Measurements from ENCODE around the gene THOC6.

THOC6 gene

DNA sequence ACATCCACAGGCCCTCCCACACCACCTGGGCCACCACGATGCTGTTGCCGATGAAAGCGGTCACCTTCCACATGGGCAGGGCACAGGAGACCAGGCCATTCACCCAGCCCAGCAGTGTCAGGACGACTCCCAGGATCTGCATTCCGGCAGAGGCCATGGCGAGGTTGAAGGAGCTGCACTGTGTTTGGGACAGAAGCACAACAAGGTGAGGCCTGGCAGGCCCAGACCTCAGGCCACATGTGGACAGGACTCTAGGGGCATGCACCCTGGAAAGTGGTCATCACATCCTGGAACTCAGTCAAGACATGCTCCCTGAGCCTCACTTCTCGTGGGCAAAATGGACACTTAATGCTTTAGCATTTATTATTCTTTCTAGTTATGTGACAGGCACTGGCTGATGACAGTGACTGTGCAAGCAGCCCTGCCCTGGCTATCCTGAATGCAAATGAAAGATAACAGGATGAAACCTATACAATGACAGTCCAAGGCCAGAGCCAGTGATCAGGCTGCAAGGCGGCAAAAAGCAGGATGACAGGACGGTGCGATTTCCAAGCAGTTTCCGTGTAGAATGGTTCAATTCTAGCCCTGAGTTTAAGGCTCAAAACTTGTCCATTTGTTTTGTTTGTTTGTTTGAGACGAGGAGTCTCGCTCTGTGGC, 7.8 kb upstream of the THOC6 start:
- no peak for DNase-seq (ENCODE audit: low read depth in 2 of 2)

DNA sequence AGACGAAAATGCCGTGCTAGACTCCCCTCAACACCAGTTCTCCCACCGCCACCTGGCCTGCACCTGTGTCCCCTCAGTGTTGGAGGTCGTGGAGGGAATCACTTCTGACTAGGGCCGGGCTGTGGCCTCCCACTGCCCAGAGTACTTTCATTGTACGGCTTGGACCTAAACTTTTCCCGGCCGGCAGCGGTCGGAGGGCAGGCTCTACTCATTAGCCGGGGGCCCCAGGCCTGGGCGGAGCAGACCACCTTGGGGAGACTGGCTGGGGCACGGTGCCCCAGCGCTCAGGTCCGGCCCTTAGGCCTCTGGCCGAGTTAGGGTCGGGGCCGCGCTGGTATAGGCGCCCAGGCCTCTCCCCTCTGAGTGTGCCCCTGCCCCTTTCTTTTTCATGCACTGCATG, 6.5 kb upstream of the THOC6 start:
- DNase-seq (ENCODE audit: low read depth in 2 of 2) = no peak

- no peak for DNase-seq (ENCODE audit: low read depth in 2 of 2)
Observed at GRCh38 chr16:3017794-3018506, 5.9 kb upstream of the THOC6 start, which contains the start of gene CLDN6. Gene CLDN6, minus strand, starts transcription at chr16:3018183. Its CDS starts 2,162 bp downstream, at chr16:3016021.

DNA sequence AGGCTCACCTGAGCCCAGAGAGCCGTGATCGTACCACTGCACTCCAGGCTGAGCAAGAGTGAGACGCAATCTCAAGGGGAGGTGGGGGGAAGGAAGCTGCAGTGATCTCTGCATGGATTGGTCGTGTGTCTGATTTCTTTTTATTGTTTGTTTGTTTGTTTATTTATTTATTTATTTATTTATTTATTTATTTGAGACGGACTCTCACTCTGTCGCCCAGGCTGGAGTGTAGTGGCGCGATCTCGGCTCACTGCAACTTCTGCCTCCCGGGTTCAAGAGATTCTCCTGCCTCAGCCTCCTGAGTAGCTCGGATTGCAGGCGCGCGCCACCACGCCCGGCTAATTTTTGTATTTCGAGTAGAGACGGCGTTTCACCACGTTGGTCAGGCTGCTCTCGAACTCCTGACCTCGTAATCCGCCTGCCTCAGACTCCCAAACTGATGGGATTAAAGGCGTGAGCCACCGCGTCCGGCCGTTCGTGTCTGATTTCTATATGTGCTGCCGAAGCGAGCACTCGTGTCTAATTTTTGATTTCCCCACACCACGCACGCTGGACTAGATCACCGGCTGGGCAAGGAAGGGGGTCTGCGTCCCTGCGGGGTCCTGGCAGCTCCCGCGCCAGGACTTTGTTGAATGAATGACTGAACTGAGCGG, 4.1 kb upstream of the THOC6 start:
- DNase-seq (ENCODE audit: low read depth in 2 of 2) = no peak

GRCh38 chr16:3020247-3020603, 3.6 kb upstream of the THOC6 start, which contains the start of gene TNFRSF12A:
Gene TNFRSF12A, plus strand, starts transcription at chr16:3020368. Its CDS starts 30 bp downstream, at chr16:3020398.
- peak; percentile 39 to 59 for DNase-seq (ENCODE audit: low read depth in 2 of 2)

DNA sequence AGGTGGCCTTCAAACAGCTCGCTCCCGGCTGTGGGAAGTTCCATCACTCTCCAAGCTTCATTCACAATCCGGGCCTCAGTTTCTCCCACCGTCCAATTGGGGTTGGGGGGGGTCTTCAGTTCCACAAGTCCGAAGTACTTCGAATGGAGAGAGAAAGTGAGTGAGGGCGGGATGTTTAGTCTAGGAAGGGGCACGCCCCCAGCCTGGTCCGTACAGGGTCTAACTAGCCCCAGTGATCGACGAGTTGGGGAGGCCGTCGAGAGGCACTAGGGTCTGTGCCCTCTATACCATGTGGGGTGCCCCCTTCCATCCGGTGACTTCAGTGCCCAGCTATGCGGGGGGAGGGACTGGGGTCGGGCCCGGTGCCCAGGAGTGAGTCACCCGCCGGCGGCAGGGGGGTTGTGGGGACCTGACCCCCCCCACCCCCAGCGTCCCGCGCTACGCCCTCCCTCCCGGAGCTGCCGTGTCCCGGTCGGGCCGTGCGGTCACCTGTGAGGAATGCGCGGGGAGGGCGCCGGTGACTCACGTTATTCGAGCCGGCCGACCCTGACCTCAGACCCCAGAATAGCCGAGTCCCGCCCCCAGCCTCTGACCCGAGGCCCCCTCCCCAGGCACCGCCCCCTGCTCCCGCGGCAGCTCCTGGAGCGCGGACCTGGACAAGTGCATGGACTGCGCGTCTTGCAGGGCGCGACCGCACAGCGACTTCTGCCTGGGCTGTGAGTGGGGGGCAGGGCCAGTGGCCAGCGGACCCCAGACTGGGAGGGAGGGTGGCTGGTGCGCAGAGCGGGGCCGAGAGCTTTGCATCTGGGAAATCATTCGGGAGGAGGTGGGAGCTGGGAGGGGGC, 3.0 kb upstream of the THOC6 start:
- no peak for DNase-seq (ENCODE audit: low read depth in 2 of 2)

DNA sequence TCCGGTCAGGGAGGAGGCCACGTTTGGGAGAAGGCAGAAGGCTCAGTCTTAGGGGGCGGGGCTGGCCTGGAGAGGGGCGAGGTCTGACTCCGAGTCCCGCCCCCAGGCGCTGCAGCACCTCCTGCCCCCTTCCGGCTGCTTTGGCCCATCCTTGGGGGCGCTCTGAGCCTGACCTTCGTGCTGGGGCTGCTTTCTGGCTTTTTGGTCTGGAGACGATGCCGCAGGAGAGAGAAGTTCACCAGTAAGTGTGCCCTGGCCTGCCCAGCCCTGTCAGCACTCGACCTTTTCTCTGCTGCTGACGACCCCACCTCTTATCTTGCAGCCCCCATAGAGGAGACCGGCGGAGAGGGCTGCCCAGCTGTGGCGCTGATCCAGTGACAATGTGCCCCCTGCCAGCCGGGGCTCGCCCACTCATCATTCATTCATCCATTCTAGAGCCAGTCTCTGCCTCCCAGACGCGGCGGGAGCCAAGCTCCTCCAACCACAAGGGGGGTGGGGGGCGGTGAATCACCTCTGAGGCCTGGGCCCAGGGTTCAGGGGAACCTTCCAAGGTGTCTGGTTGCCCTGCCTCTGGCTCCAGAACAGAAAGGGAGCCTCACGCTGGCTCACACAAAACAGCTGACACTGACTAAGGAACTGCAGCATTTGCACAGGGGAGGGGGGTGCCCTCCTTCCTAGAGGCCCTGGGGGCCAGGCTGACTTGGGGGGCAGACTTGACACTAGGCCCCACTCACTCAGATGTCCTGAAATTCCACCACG, 2.2 kb upstream of the THOC6 start:
- peak; percentile 79 to 87 for DNase-seq (ENCODE audit: low read depth in 2 of 2)

- peak; percentile 85 to 91 for DNase-seq (ENCODE audit: low read depth in 2 of 2)
Observed at GRCh38 chr16:3022208-3022683, 1.6 kb upstream of the THOC6 start.

DNA sequence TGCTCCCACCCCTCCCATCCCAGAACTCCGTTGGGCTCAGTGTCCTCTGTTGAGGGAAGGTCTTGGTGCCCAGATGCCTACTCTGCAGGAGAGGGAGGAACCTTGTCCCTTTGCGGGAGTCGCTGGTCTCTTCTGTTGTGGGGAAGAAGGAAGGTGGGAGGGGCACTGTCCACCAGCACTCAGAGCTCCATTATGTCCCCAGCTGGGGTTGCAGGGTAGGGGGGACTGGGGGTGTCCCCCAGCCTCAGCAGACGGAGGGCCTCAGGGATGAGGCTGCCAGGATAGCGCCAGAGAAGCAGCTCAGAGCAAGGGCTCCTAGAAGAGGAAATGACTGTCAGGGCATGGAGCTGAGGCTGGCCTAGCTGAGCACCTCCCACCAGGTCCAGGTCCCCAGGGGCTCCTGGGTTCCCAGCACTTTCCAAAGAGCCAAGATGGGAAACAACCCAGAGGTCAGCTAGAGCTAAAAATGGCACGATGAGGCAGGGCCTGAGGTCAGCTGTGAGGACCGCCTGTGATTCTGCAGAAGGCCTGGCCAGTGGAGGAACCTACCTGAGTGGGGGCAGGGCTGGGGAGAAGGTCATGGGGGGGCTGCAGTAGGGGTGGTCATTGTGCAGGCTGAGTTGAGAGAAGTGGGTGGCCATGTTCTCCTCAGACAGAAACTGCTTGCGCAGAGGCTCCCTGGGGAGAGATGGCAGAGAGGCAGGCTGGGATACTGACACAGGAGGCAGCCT, 986 bp upstream of the THOC6 start:
- DNase-seq (ENCODE audit: low read depth in 2 of 2) = no peak

DNA sequence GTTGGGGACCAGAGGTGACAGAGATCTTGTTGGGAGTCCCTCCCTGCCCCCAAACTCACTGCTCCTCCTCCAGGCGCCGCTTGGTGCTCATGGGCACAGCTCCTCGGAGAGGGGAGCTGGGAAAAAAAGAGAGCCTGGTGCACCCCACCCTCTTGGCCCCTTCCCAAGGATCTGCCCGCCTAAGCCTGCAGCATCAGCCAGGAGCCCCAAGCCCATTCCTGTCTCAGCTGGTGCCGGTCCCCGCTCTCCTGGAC, 493 bp upstream of the THOC6 start:
- no peak for DNase-seq (ENCODE audit: low read depth in 2 of 2)

DNA sequence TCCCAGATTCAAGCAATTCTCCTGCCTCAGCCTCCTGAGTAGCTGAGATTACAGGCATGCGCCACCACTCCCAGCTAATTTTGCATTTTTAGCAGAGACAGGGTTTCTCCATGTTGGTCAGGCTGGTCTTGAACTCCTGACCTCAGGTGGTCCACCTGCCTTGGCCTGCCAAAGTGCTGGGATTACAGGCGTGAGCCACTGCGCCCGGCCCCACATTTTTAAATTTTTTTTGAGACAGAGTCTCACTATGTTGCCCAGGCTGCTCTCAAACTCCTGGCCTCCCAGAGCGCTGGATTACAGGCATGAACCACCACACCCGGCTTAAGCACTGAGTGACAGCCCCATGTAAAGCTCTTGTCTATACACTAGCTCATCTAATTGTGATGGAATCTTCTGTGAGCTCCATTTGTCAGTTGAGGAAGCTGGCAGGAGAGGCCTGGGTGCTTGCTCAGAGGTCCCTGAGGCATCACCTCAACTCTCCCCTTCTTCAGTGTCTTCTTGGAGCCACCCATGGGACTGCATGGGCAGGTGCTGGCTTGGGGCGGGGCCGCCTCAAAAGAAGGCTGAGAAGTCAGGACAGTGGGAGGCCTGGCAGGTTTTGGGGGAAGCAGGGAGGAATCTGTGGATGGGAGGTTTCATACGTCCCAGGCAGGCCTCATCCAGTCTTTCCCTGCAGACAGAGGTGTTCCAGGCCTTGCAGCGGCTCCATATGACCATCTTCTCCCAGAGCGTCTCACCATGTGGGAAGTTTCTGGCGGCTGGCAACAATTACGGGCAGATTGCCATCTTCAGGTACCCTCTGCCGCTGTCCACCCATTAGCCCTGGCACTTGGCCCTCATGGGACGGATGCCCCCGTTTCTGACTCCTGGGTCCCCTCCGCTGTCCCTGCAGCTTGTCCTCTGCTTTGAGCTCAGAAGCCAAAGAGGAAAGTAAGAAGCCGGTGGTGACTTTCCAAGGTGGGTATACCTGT, 1.5 kb downstream of the THOC6 start:
- no peak for DNase-seq (ENCODE audit: low read depth in 2 of 2)

DNA sequence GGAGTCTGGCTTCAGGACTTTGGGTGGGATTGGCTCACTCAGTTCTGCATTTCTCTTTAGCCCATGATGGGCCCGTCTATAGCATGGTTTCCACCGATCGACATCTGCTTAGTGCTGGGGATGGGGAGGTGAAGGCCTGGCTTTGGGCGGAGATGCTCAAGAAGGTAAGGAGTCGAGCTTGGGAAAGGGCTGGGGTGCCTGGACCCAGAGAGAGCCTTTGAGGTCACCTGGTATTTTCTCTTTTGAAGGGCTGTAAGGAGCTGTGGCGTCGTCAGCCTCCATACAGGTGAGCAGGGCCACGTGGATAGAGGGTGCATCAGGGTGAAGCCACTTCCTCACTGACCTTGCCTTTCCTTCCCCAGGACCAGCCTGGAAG, 2.2 kb downstream of the THOC6 start:
- no peak for DNase-seq (ENCODE audit: low read depth in 2 of 2)

DNA sequence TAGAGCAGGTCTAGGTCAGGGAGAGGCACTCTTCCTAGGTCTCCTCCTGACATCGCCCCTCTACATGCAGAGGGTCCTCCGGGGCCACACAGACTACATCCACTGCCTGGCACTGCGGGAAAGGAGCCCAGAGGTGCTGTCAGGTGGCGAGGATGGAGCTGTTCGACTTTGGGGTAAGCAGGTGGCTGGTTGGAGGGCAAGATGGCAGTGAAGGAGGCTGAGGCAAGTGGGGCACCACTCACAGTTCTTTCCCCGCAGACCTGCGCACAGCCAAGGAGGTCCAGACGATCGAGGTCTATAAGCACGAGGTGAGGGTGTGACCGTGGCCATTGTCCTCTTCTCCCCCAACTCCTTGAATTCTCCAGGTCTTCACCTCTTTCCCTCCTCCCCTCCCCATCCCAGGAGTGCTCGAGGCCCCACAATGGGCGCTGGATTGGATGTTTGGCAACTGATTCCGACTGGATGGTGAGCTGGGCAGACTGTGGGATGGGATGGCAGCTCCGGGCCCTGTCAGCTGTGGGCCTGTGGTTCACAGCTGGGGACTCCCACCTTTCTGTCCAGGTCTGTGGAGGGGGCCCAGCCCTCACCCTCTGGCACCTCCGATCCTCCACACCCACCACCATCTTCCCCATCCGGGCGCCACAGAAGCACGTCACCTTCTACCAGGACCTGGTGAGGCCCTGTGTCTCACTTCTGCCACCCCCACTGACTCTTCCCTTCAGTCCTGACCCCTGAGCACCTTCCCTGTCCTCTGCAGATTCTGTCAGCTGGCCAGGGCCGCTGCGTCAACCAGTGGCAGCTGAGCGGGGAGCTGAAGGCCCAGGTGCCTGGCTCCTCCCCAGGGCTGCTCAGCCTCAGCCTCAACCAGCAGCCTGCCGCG, 3.0 kb downstream of the THOC6 start:
- DNase-seq (ENCODE audit: low read depth in 2 of 2) = no peak

GRCh38 chr16:3027489-3027795, 3.6 kb downstream of the THOC6 start:
- no peak for DNase-seq (ENCODE audit: low read depth in 2 of 2)

DNA sequence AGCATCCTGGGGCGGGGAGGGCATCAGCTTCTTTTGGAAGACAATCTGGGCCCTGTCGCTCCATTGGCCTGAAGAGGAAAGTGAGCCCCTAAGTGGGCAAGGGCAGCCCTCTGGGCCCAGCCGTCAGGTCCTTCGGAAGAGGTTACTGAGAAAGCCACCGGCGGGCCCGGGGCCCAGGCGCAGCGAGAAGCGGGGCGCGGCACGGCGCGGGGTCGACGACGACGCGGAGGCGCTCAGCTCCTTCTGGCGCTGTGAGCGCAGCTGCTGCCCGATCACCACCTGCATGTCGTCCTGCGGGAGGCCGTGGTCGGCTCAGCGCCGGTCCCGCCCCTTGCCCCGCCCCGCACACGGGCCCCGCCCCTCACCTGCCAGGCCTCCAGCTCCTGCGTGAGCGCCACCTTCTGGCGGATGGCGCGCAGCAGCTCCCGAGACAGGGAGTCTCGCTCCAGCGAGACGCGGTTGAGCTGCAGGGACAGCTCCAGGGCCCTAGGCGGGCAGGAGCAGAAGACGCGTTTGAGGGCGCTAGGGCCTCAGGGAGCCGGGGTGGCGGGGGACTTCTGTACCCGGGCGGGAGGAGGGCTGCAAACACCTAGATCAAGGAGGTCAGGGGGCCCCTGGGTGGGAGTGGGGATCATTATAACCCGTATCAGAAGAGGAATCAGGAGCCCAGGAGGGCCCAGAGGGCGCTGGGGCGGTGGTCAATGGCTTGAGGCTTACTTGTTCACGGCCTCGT, 4.3 kb downstream of the THOC6 start:
- peak; percentile 87 to 89 for DNase-seq (ENCODE audit: low read depth in 2 of 2)

DNA sequence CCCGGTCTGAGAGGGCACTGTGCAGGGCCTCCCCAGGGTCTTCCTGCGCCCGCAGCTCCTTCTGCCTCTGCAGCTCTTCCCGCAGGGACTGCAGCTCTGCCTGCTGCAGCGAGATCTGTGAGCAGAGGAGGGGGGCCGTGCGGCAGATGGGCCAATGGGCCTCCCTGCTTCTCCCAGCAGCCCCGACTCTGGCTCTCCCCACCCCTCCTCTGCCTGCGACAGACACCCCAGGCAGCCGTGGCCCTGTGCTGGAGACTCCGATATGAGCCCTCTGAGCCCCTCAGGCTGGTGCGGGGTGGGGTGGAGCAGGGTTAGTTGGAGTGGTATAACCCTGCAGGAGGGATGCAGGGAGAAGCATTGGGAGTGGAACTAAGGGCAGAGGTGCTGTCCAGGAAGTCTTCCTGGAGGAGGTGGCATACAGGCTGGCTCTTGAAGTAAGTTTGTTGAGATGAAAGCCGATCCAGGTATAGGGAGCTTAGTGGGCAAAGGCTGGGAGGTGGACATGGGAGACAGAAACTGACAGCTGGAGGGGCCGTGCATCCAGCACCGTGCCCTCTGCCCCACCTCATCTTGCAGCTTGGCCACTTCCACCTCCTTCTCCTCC, 5.0 kb downstream of the THOC6 start:
- DNase-seq (ENCODE audit: low read depth in 2 of 2) = no peak

DNA sequence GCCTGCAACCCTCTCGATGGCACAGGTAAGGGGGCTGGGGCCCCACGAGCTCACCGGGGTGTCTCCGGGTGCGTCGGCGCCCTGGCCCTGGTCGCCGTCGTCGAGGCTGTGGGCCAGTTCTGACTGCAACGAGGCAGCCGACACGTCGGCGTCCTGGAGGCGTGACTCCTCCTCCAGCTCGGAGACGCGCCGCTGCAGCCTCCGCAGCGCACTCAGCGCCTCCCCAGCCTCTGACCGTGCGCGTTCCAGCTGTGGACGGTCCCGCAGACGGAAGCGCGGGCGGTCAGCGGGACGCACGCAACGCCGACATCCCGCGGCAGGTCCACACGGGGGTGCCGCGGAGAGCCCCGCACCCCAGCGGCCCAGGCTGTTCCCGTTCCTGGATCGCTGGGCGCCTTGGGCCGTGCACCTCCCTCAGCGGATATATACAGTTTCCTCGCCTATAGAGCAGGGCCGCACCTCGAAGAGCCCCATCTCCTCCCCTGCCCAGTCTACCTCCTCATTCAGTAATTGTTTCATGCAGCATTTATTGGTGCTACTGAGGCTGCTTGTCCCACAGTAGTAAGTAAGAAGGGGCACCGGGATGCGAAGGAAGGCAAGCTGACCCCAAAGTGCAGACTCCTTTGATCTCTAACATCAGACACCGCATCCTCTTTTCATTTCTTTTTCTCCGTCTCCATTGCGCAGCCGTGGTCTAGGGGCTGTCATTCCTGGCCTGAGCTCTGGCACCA, 5.8 kb downstream of the THOC6 start:
- no peak for DNase-seq (ENCODE audit: low read depth in 2 of 2)

All from activated CD4-positive, alpha-beta T cell treated with anti-CD3 and anti-CD28 coated beads for 24 hours (primary cell).